GM12878 (cell line): ENCODE measurements around the gene LANCL2. TPM values are rescaled to one million over a fixed set of nuclear protein-coding genes. Genes with fewer than 3 reads are reported as not detected.

Source experiments
- ATAC-seq: fragments of 200-7000 bp; cut with Tn5 transposase; 3 replicates; pipeline ENCODE4 v1.9.1; 2020; ENCODE audit warnings: mild to moderate bottlenecking, moderate library complexity
- BruUV-seq: library from RNA; stranded (reverse); fragments of 400-500 nt; replicated peaks from 2 replicates; lab custom pipeline; 2021; lab: Mats Ljungman, UMichigan
- CTCF ChIA-PET: fragments of 300-600 bp; sonication (Branson Sonifier 250); formaldehyde crosslinking; extraction: SDS; loops from one replicate; lab custom pipeline; 2021; ENCODE audit warnings: inconsistent platforms; lab: Yijun Ruan, JAX
- POLR2A ChIA-PET: fragments of 350-600 bp; formaldehyde crosslinking; extraction: SDS; loops from one replicate; lab custom pipeline; 2021; ENCODE audit warnings: inconsistent platforms; lab: Charles Lee
- RAD21 ChIA-PET: fragments of 300-600 bp; sonication (Branson Sonifier 250); formaldehyde crosslinking; loops from one replicate; lab custom pipeline; 2023; ENCODE audit warnings: antibody characterized with exemption; ENCODE audit not compliant: unreplicated experiment; lab: Charles Lee
- SMC1A ChIA-PET: fragments of 300-600 bp; sonication (Branson Sonifier 250); formaldehyde crosslinking; loops from one replicate; lab custom pipeline; 2023; ENCODE audit not compliant: unreplicated experiment, uncharacterized antibody; lab: Charles Lee
- DNase-seq: peaks from one replicate; pipeline ENCODE4 v3.0.0-alpha.2; 2011; ENCODE audit warnings: low read depth, low spot score
- FAIRE-seq: peaks from 3 replicates; lab custom pipeline; 2011; peaks lifted over from hg19 to GRCh38; lab: Jason Lieb, UNC
- H2AFZ ChIP-seq: 2 replicates; pipeline ENCODE4 v1.6.0; 2011; ENCODE audit warnings: low read depth, low read length, control low read depth; ENCODE audit not compliant: control insufficient read depth
- H3K27ac ChIP-seq: 2 replicates; pipeline ENCODE4 v1.5.1; 2011; ENCODE audit warnings: control low read depth; ENCODE audit not compliant: control insufficient read depth, insufficient read depth
- H3K27me3 ChIP-seq, 2 experiments: replicated peaks in 1 of 2; 2 replicates each; pipeline versions ENCODE4 v1.6.0 to v1.6.1; 2011; ENCODE audit warnings: low read length in 1 of 2; ENCODE audit not compliant: control insufficient read depth in 2 of 2, insufficient read depth in 2 of 2
- H3K36me3 ChIP-seq, 2 experiments: 2 replicates each; pipeline ENCODE4 v1.5.1; 2011; ENCODE audit warnings: low read length in 1 of 2; ENCODE audit not compliant: control insufficient read depth in 2 of 2, insufficient read depth in 2 of 2
- H3K4me1 ChIP-seq: 2 replicates; pipeline ENCODE4 v1.6.1; 2011; ENCODE audit warnings: mild to moderate bottlenecking, low read length, moderate library complexity, mixed read lengths; ENCODE audit not compliant: control insufficient read depth, insufficient read depth
- H3K4me2 ChIP-seq: 2 replicates; pipeline ENCODE4 v1.6.0; 2011; ENCODE audit warnings: control low read depth; ENCODE audit not compliant: control insufficient read depth, insufficient read depth
- H3K4me3 ChIP-seq: fragments of 200-600 bp; sonication (generic); 2 replicates; pipeline ENCODE4 v1.5.1; 2016
- H3K79me2 ChIP-seq: 2 replicates; pipeline ENCODE4 v1.6.0; 2011; ENCODE audit warnings: low read length; ENCODE audit not compliant: control insufficient read depth, insufficient read depth
- H3K9ac ChIP-seq: 2 replicates; pipeline ENCODE4 v1.8.0; 2011; ENCODE audit warnings: low read length, control low read depth, mixed read lengths; ENCODE audit not compliant: control insufficient read depth, insufficient read depth
- H3K9me3 ChIP-seq: replicated peaks from 3 replicates; pipeline ENCODE4 v1.5.1; 2011; ENCODE audit warnings: mild to moderate bottlenecking, low read length; ENCODE audit not compliant: control insufficient read depth, insufficient read depth
- H4K20me1 ChIP-seq: 2 replicates; pipeline ENCODE4 v1.6.0; 2011; ENCODE audit not compliant: control insufficient read depth, insufficient read depth
- BACH1 ChIP-seq: fragments of 450-650 bp; IDR thresholded peaks from 2 replicates; pipeline ENCODE4 v1.6.1; 2017; ENCODE audit warnings: mild to moderate bottlenecking, borderline replicate concordance
- CREB1 ChIP-seq: IDR thresholded peaks from 2 replicates; pipeline ENCODE4 v1.6.1; 2012; ENCODE audit warnings: low read depth, mild to moderate bottlenecking, inconsistent platforms
- CREM ChIP-seq: IDR thresholded peaks from 2 replicates; pipeline ENCODE4 v1.6.1; 2014; ENCODE audit warnings: antibody characterized with exemption, low read depth
- JUNB ChIP-seq: IDR thresholded peaks from 2 replicates; pipeline ENCODE4 v1.6.1; 2016; ENCODE audit warnings: antibody characterized with exemption, mild to moderate bottlenecking
- MTA3 ChIP-seq: IDR thresholded peaks from 2 replicates; pipeline ENCODE4 v1.6.1; 2012; ENCODE audit warnings: low read length, inconsistent platforms, borderline replicate concordance
- NRF1 ChIP-seq: conservative IDR thresholded peaks from 2 replicates; pipeline ENCODE4 v1.6.1; 2011; ENCODE audit warnings: mild to moderate bottlenecking, low read depth, low read length, improper control_type of control experiment
- POLR2AphosphoS2 ChIP-seq: IDR thresholded peaks from 2 replicates; pipeline ENCODE4 v1.6.1; 2011; ENCODE audit warnings: low read depth, mild to moderate bottlenecking, low read length, improper control_type of control experiment, moderate library complexity
- POLR2AphosphoS5 ChIP-seq: IDR thresholded peaks from 2 replicates; pipeline ENCODE4 v1.6.1; 2011; ENCODE audit warnings: mild to moderate bottlenecking, low read length, inconsistent platforms
- SP1 ChIP-seq: IDR thresholded peaks from one replicate; pipeline ENCODE4 v1.6.1; 2011; ENCODE audit warnings: low read depth, low read length
- ZNF24 ChIP-seq: fragments of 450-650 bp; IDR thresholded peaks from 2 replicates; pipeline ENCODE4 v1.6.1; 2017; ENCODE audit warnings: antibody characterized with exemption, mild to moderate bottlenecking
- WGBS: methylation state at CpG from one replicate; pipeline ENCODE4 v1.1.6; 2016; ENCODE audit warnings: low lambda C conversion rate; ENCODE audit not compliant: insufficient replicate concordance, insufficient coverage; ENCODE audit errors: missing lambda C conversion rate; 5-methylcytosine and 5-hydroxymethylcytosine counted together
- in situ Hi-C: fragments of 300-500 bp; cut with MboI; formaldehyde crosslinking; loops from 9 replicates; pipeline ENCODE4 v1.14.3; 2018; ENCODE audit warnings: mixed read lengths
- intact Hi-C: fragments of 100-400 bp; cut with micrococcal nuclease; formaldehyde crosslinking; loops from one replicate; pipeline ENCODE4 v1.14.2; 2022; ENCODE audit not compliant: unreplicated experiment
- polyA plus RNA-seq, 11 experiments: library from polyadenylated mRNA; depleted of rRNA in 4 of 11; unstranded in 6 of 11; stranded (reverse) in 5 of 11; fragments of >200 nt; fragmentation: Nextera tagmentation in 4 of 11; fragmentation: Illumina TruSeq in 1 of 11; extraction: Ambion mirVana in 4 of 11; extraction: Trizol in 1 of 11; gene quantifications; 1 replicate in 1 of 11; 2 replicates in 10 of 11; pipeline versions ENCODE4 v1.2.1 to v1.2.3, GENCODE V29; 2011 to 2016; ENCODE audit warnings: inconsistent platforms in 2 of 11, missing spikeins in 2 of 11, low read depth in 1 of 11
- total RNA-seq, 4 experiments: library from RNA; depleted of rRNA in 3 of 4; stranded (reverse); fragments of >200 nt in 3 of 4; fragmentation: Illumina TruSeq in 1 of 4; extraction: Trizol in 1 of 4; gene quantifications; 2 replicates each; pipeline versions ENCODE4 v1.2.1 to v1.2.3, GENCODE V29; 2013 to 2021
- TF ChIP-seq, protein P1 (sequence below): fragments of 450-650 bp; IDR thresholded peaks from 2 replicates; pipeline ENCODE4 v1.6.1; 2017; ENCODE audit warnings: mild to moderate bottlenecking, moderate library complexity
- TF ChIP-seq, protein P2 (sequence below): fragments of 450-650 bp; formaldehyde crosslinking; IDR thresholded peaks from 2 replicates; pipeline ENCODE4 v1.4.0; 2022; ENCODE audit warnings: mild to moderate bottlenecking, moderate library complexity
- TF ChIP-seq, protein P3 (sequence below): fragments of 450-650 bp; IDR thresholded peaks from 2 replicates; pipeline ENCODE4 v1.6.1; 2017; ENCODE audit warnings: mild to moderate bottlenecking, moderate library complexity

Gene LANCL2
- total and polyA plus RNA-seq, 10 of the 15 experiments (the other 5 are each of a cell fraction or from before 2014, with no cell fraction given): 8.1 to 28.6 (median 16.4) TPM

DNA sequence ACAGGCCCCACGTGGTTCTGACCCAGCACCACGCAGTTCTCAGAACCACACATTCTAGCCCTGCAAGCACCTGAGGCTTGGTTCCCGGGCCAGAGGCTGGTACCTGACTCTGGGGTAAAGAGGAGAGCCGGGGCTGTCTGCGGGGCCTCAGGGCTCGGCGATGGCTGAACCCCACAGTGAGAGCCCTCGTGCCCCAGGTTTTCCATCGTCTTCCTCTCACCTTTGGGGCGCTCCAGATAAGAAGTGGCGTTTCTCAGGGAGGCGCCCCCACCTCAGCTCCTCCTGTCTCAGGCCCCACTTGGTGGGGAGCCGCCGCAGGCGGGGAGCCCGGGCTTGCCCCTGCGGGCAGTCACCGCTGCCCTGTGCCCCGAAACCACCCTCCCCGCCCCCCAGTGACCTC lies 2.2 kb upstream of the LANCL2 start:
- in situ Hi-C loops (no loop called here), intact Hi-C loops (no loop called here)
- no peak overlapping the region for H3K27ac ChIP-seq
- no peak overlapping the region for H3K4me3 ChIP-seq
- no peak for DNase-seq
- no peaks in the 10 kb centered on the region for H4K20me1 ChIP-seq
- peaks cover 18% of the 10 kb centered on the region for H3K79me2 ChIP-seq
- H3K9ac ChIP-seq: no peak overlapping the region
- ChIA-PET SMC1A (interaction anchor here (1.0 to 1.9 kb wide), 3 partner anchors 10 to 65 kb away, joined by 3 to 7 read pairs (median 4); no protein-coding TSS in a partner anchor), POLR2A (no interaction called here), CTCF (interaction anchor here (1.4 kb wide), 1 partner anchor 74 kb away, joined by 3 read pairs; no protein-coding TSS in a partner anchor), RAD21 (interaction anchor here (0.6 to 1.2 kb wide), 2 partner anchors 54 to 57 kb away, joined by 3 read pairs; no protein-coding TSS in a partner anchor)
- H2AFZ ChIP-seq: no peak overlapping the region
- H3K36me3 ChIP-seq: no peaks in the 10 kb centered on the region
- WGBS: 71% methylated on average over 18 of the region's 20 CpGs
- no peaks in the 10 kb centered on the region for H3K27me3 ChIP-seq
- FAIRE-seq: no peak
- no TSS peak for BruUV-seq
- H3K9me3 ChIP-seq: no peaks in the 10 kb centered on the region
- no peak overlapping the region for H3K4me2 ChIP-seq
- no peak for ATAC-seq
- H3K4me1 ChIP-seq: peaks cover 9% of the 10 kb centered on the region
- TF ChIP-seq, protein P1, sequence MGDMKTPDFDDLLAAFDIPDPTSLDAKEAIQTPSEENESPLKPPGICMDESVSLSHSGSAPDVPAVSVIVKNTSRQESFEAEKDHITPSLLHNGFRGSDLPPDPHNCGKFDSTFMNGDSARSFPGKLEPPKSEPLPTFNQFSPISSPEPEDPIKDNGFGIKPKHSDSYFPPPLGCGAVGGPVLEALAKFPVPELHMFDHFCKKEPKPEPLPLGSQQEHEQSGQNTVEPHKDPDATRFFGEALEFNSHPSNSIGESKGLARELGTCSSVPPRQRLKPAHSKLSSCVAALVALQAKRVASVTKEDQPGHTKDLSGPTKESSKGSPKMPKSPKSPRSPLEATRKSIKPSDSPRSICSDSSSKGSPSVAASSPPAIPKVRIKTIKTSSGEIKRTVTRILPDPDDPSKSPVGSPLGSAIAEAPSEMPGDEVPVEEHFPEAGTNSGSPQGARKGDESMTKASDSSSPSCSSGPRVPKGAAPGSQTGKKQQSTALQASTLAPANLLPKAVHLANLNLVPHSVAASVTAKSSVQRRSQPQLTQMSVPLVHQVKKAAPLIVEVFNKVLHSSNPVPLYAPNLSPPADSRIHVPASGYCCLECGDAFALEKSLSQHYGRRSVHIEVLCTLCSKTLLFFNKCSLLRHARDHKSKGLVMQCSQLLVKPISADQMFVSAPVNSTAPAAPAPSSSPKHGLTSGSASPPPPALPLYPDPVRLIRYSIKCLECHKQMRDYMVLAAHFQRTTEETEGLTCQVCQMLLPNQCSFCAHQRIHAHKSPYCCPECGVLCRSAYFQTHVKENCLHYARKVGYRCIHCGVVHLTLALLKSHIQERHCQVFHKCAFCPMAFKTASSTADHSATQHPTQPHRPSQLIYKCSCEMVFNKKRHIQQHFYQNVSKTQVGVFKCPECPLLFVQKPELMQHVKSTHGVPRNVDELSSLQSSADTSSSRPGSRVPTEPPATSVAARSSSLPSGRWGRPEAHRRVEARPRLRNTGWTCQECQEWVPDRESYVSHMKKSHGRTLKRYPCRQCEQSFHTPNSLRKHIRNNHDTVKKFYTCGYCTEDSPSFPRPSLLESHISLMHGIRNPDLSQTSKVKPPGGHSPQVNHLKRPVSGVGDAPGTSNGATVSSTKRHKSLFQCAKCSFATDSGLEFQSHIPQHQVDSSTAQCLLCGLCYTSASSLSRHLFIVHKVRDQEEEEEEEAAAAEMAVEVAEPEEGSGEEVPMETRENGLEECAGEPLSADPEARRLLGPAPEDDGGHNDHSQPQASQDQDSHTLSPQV: no peak
- TF ChIP-seq POLR2AphosphoS2 (no peak), MTA3 (no peak), NRF1 (no peak), JUNB (no peak), SP1 (no peak), CREM (no peak), POLR2AphosphoS5 (no peak), BACH1 (no peak), CREB1 (no peak), ZNF24 (no peak)
- TF ChIP-seq, protein P2, sequence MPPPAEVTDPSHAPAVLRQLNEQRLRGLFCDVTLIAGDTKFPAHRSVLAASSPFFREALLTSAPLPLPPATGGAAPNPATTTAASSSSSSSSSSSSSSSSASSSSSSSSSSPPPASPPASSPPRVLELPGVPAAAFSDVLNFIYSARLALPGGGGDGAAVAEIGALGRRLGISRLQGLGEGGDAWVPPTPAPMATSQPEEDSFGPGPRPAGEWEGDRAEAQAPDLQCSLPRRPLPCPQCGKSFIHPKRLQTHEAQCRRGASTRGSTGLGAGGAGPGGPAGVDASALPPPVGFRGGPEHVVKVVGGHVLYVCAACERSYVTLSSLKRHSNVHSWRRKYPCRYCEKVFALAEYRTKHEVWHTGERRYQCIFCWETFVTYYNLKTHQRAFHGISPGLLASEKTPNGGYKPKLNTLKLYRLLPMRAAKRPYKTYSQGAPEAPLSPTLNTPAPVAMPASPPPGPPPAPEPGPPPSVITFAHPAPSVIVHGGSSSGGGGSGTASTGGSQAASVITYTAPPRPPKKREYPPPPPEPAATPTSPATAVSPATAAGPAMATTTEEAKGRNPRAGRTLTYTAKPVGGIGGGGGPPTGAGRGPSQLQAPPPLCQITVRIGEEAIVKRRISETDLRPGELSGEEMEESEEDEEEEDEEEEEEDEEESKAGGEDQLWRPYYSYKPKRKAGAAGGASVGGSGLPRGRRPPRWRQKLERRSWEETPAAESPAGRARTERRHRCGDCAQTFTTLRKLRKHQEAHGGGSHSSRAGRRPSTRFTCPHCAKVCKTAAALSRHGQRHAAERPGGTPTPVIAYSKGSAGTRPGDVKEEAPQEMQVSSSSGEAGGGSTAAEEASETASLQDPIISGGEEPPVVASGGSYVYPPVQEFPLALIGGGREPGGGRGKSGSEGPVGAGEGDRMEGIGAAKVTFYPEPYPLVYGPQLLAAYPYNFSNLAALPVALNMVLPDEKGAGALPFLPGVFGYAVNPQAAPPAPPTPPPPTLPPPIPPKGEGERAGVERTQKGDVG (CRISPR knock-in tag): no peak
- TF ChIP-seq, protein P3, sequence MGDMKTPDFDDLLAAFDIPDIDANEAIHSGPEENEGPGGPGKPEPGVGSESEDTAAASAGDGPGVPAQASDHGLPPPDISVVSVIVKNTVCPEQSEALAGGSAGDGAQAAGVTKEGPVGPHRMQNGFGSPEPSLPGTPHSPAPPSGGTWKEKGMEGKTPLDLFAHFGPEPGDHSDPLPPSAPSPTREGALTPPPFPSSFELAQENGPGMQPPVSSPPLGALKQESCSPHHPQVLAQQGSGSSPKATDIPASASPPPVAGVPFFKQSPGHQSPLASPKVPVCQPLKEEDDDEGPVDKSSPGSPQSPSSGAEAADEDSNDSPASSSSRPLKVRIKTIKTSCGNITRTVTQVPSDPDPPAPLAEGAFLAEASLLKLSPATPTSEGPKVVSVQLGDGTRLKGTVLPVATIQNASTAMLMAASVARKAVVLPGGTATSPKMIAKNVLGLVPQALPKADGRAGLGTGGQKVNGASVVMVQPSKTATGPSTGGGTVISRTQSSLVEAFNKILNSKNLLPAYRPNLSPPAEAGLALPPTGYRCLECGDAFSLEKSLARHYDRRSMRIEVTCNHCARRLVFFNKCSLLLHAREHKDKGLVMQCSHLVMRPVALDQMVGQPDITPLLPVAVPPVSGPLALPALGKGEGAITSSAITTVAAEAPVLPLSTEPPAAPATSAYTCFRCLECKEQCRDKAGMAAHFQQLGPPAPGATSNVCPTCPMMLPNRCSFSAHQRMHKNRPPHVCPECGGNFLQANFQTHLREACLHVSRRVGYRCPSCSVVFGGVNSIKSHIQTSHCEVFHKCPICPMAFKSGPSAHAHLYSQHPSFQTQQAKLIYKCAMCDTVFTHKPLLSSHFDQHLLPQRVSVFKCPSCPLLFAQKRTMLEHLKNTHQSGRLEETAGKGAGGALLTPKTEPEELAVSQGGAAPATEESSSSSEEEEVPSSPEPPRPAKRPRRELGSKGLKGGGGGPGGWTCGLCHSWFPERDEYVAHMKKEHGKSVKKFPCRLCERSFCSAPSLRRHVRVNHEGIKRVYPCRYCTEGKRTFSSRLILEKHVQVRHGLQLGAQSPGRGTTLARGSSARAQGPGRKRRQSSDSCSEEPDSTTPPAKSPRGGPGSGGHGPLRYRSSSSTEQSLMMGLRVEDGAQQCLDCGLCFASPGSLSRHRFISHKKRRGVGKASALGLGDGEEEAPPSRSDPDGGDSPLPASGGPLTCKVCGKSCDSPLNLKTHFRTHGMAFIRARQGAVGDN: no peak
